Measurements from ENCODE around the gene CELA2A.

GRCh38 chr1:15448877-15449462 is 7.6 kb upstream of the CELA2A start:
- TF ChIP-seq CTCF (IDR thresholded peaks at IDR 0.05) (no peak), EZH2 (IDR thresholded peaks at IDR 0.05) (no peak), EZH2phosphoT487 (IDR thresholded peaks at IDR 0.05) (no peak)

Measured in neural progenitor cell (in vitro differentiated cells).